Esophagus muscularis mucosa (tissue), 3 donors: ENCODE results near the gene METRNL.

Experiments
- POLR2A ChIP-seq: fragments of 450-650 bp; IDR thresholded peaks from one replicate; pipeline ENCODE4 v1.6.1; 2017; ENCODE audit warnings: antibody characterized with exemption, moderate library complexity, mild to moderate bottlenecking, low read depth
- TF ChIP-seq, protein P1 (sequence below), 3 experiments: fragments of 200-600 bp in 2 of 3; fragments of 450-650 bp in 1 of 3; sonication (generic) in 2 of 3; IDR thresholded peaks; one replicate each; pipeline ENCODE4 v1.5.1; 2017 to 2019; ENCODE audit warnings: antibody characterized with exemption in 3 of 3, mild to moderate bottlenecking in 2 of 3, moderate library complexity in 1 of 3

DNA sequence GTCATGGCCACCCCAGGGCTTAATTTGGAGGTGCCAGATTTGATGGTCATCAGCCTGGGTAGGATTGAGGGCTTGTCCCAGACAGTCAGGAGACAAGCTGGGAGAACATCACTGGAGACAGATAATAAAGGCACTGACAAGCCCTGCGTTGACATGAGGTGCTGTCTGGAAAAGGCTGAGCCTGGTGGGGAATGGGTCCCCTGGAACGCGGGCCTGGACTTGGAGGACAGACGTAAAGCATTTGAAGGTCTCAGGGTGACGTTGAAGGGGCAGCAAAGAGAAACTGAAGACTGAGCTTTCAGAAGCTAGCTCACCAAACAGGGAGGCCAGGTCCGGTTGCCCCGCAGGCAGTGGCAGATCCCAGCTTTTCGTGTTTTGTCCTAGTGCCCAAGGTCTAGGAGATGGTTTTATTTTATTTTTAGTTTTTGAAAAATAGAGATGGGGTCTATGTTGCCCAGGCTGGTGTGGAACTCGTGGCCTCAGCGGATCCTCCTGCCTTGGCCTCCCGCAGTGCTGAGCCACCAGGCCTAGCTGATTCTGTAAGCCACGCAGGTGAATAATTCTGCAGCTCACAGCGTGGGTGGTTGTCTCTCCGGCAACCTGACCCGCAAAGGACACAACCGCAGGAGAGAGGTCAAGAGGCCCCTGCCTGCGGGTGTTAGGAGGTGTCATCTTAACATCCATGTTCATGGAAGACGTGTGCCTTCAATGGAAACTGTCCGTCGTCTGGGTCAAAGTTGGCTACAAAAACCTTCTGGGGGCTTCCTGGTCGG, 37.6 kb downstream of the METRNL start:
- TF ChIP-seq, protein P1, sequence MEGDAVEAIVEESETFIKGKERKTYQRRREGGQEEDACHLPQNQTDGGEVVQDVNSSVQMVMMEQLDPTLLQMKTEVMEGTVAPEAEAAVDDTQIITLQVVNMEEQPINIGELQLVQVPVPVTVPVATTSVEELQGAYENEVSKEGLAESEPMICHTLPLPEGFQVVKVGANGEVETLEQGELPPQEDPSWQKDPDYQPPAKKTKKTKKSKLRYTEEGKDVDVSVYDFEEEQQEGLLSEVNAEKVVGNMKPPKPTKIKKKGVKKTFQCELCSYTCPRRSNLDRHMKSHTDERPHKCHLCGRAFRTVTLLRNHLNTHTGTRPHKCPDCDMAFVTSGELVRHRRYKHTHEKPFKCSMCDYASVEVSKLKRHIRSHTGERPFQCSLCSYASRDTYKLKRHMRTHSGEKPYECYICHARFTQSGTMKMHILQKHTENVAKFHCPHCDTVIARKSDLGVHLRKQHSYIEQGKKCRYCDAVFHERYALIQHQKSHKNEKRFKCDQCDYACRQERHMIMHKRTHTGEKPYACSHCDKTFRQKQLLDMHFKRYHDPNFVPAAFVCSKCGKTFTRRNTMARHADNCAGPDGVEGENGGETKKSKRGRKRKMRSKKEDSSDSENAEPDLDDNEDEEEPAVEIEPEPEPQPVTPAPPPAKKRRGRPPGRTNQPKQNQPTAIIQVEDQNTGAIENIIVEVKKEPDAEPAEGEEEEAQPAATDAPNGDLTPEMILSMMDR (IDR thresholded peaks at IDR 0.05) = no peak
- TF ChIP-seq POLR2A = no peak
